T47D (cell line): Measurements from ENCODE around the gene TDRD15.

Experiments used
- DNase-seq, 2 experiments: peaks; one replicate each; pipeline versions ENCODE4 v3.0.0 to v3.0.0-alpha.2; 2011 to 2012; ENCODE audit warnings: low read depth in 1 of 2, low spot score in 1 of 2
- JUND ChIP-seq: IDR thresholded peaks from 2 replicates; pipeline ENCODE4 v1.6.1; 2012; ENCODE audit warnings: low read depth
- in situ Hi-C: cut with HindIII; loops from 2 replicates; pipeline ENCODE4 v1.10.0; 2016; ENCODE audit warnings: low sequenced_read_pairs, low pct_unique_long_range_greater_than_20kb

Gene TDRD15

DNA sequence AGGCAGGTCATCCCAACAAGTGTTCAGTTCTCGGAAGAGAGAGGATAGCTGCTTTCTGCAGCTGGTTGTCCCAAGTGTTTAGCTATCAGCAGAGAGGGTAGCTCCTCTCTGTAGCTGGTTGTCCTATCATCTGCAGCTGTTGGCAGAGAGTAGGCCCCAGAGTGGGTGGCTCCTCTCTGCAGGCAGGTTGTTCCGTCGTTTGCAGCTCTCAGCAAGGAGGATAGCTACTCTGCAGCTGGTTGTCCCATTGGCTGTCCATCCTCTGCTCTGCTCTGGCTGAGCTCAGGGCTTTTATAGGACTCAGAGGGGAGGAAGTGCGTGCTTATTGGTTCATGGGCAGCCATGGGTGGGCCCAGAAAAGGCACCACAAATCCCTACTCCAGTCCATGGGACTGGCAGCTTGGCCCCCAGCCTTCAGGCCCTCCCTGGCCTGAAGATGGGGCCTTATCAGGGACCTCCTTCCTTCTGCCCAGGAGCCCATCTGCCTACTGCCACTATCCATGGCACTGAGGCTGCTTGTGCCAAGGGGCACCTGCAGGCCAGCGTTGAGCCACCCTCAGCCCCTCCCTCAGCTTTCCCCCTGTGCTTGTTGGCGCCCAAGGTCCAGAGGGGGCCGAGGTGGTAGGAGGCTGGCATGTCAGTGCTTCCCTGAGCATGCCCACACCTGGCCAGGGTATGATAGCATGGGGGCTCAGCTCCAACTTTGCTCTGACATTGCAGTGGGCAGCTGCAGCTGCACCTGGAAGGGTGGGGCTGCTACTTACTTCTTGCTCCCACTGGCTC, 38.3 kb downstream of the TDRD15 start:
- in situ Hi-C loops, result no loop called here
- no peak for DNase-seq
- TF ChIP-seq JUND, result no peak

DNA sequence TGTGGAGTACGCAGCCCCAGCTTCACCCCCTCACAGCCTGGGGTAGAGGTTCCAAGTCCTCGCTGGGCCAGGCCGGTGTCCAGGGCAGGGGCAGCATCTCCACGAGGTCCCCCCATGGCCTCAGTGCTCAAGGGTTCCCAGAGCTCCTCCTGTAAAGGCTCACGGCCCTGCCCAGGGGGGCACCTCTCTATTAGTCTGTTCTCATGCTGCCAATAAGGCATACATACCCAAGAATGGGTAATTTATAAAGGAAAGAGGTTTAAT, 38.8 kb downstream of the TDRD15 start:
- DNase-seq, result no peak
- in situ Hi-C loops, result no loop called here
- TF ChIP-seq JUND, result no peak

DNA sequence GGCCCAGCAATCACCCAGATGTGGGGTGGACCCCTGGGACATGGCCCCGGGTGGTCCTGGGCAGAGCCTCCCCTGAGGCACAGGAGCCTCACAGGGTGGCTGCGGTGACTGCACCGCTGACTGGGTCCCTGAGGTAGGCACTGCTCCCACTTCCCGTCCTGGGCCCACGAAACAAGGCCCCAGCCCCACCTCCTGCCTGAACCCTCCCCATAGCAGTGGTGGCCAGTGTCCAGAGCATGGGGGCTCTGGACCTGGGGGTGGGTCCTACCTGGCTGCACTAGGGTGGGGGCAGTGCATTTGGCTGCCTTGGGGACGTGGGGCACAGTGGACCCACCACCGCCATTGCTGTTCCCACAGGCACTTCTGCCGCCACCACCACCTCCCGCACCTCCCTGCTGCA, 39.4 kb downstream of the TDRD15 start:
- in situ Hi-C loops, result no loop called here
- no peak for DNase-seq
- no peak for TF ChIP-seq JUND

DNA sequence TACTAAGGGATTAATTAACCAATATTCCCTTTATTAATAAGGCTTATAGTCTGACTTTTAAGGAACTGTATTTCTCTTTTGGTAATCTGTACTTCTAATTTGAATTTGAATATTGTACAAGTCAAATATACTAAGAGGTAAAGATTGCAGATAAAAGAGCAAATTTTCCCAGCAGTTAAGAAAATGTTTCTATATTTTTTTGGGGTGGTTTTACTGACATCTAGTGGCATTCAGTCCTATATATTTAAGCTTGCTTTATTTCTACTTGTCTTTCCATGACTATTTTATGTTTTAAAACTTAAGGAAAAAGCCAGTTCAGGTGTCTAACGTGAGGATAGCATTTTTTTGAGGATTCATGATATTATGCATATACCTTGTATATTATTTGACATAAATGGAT, 41.6 kb downstream of the TDRD15 start:
- in situ Hi-C loops, result no loop called here
- no peak for TF ChIP-seq JUND
- DNase-seq, result no peak

DNA sequence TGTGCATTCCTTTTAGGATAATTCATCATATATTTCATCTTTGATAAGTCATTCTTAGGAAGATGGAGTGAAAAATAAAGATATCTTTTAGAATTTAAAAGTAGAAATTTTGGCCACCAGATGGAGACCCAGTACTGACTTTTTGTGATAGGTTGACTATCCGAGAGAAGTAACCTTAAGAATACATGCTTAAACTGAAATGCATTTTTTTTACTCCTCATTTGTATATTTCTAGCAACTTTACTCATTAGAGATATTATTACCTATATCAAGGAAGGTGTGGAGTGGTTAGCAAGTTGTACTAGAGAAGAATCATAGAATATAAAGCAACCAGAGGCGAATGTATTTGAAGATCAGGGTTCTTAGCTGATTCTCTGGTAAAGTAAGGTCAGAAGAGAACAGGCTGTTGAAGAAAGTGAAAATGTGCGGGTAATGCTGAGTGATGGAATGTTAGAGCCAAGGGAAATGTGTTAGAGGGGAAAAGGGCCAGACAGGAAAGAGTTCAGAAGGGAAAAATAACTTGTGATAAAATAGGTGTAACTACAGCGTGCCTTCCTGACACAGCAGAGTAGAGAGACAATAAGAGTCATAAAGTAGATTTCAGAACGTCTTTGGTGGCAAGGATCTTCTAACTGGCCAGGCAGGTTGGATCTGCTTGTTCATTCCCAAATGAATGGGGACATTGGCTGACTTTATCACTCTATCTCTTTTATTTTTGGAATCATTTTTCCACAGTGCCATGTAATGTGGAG, 52.3 kb downstream of the TDRD15 start:
- no peak for TF ChIP-seq JUND
- DNase-seq, result peak in 1 of 2 experiments; percentile 3
- in situ Hi-C loops, result no loop called here

DNA sequence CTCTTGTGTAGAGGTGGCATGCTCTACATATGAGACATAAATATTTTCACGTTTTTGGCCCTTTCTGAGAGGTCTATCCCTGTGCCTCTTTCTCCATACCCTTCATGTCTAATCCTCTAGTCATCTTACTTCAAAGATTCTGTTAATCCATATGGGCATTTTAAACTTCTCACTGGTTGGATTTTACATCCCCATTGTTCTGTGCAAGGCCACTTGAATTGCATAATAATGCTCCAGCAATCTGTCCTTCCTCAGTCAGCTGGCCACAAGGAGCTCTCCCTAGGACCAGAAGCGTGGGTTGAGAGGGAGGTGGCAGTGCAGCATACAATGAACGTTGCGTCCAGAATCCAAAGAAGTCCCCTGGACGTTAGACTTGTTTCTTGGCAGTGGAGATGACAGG, 58.2 kb downstream of the TDRD15 start:
- DNase-seq, result no peak
- in situ Hi-C loops, result no loop called here
- TF ChIP-seq JUND, result no peak

DNA sequence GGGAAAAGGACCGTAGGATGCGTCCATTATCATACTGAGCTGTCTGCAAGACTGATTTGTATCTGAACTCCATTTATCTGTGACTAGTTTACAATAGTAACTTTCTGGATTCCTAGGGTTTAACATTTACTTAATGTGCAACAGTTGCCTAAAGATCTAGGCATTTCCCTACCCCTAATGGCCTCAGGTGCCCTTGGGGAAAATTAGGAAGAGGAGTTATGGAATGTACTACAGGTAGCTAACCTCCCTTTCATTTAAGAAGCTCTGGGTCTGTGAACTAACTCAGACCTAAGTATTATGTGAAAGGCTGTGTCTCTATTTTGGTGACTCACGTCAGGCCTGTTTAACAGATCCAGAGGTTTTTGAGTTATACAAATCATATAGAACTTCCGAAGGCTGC, 59.5 kb downstream of the TDRD15 start:
- DNase-seq, result no peak
- in situ Hi-C loops, result no loop called here
- no peak for TF ChIP-seq JUND

DNA sequence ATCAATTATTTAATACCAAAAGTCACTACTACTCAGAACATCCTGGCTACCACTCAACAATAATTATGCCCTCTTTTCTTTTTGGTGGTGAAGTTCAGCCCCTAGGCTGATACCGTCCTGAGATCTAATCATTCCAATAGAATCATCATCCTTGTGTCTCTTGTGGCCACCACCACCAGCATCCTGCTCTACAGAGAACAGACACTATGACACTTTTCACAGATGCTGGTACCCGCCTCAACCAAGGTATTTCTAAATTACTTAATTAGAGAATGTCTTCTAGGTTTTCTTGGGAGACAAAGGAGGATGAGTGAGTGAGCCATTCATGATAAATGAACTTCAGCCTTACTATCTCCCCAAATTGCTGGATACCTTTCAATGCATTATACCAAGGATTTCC, 60.0 kb downstream of the TDRD15 start:
- in situ Hi-C loops, result no loop called here
- no peak for DNase-seq
- no peak for TF ChIP-seq JUND

DNA sequence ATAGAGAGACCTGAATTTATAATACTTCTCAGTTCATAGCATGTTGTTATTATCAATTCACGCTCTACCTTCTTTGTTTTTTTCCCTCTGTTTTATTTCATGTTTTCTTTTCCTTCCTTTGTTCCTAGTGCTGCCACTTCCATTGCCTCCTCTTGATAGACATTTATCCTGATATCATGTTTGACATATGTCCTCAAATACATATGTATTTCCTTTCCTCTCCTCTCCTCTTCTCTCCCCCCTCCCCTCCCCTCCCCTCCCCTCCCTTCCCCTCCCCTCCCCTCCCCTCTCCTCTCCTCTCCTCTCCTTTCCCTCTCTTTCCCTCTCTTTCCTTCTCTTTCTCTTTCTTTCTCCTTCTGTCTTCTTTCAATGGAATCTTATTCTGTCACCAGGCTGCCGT, 67.8 kb downstream of the TDRD15 start:
- DNase-seq, result no peak
- in situ Hi-C loops, result no loop called here
- no peak for TF ChIP-seq JUND
